ENCODE results near the gene MRPL58. TPM values are rescaled to one million over a fixed set of nuclear protein-coding genes. Genes with fewer than 3 reads are reported as not detected.
"Not testable (repeated sequence)": the region's sequence is repeated elsewhere in the genome, so short reads cannot be mapped to it uniquely, and the experiment has no call there.

Gene MRPL58
- total RNA-seq, 1 donor from 2014 or later = 78.1 TPM

DNA sequence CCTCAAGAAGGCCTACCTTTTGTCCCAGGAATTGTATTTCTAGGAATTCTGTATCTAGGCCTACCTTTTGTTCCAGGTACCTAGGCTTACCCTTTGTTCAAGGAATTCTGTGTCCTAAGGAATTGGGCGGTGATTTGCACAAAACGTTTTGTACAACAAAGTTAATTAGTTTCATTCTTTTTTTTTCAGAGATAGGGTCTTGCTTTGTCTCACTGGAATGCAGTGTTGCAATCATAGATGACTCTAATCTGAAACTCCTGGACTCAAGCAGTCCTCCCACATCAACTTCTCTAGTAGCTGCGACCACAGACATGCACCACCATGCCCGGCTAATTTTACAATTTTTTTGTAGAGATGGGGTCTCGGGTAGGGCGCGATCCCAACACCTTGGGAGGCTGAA, 18.0 kb upstream of the MRPL58 start:
- no peak for DNase-seq (ENCODE audit: low spot score)
- Mint-ChIP-seq H3K27me3 (ENCODE audit: insufficient read depth) (peaks cover 17% of the 10 kb centered on the region), H3K27ac (no peak overlapping the region), H3K4me3 (no peak overlapping the region), H3K9me3 (no peaks in the 10 kb centered on the region), H3K36me3 (ENCODE audit: low read depth) (no peaks in the 10 kb centered on the region), H3K4me1 (ENCODE audit: low read depth) (no peaks in the 10 kb centered on the region)
- intact Hi-C loops (cut with micrococcal nuclease) = no loop called here

DNA sequence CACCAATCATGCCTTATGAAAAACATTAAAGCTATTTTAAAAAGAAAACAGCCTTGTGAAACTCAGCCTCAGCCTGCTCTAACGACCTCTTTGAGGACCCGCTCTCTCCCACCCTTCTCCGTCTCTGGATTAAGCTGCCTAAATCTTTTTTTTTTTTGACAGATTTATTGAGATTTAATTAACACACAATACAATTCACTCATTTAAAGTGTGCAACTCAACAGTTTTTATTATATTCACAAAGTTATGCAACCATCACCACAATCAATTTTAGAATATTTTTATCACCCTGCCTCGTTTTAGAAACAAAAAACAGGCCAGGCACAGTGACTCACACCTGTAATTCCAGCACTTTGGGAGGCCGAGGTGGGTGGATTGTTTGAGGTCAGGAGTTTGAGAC, 16.6 kb upstream of the MRPL58 start:
- H3K27me3 Mint-ChIP-seq (ENCODE audit: insufficient read depth) = peaks cover 17% of the 10 kb centered on the region
- intact Hi-C loops (cut with micrococcal nuclease) = no loop called here

DNA sequence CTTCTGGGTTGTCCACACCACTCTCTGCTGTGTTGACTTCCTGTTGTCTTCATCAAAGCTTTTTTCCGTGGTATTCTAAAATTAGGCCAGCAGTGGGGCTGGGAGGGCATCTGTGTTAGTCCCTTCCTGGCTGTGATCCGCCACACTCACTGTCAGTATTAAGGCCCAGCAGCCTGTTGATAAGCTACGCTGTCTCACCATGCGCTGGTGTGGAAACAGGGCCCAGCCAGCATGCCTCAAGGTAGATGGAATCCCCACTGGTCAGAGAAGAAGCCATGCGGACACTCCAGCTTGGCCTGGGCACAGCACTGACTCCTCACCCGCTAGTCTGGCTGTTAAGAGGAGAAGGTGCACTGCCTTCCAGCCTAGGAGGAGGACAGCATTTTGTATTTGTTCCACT, 13.7 kb upstream of the MRPL58 start:
- H3K9me3 Mint-ChIP-seq = no peaks in the 10 kb centered on the region
- intact Hi-C loops (cut with micrococcal nuclease) = no loop called here
- H3K36me3 Mint-ChIP-seq (ENCODE audit: low read depth) = no peaks in the 10 kb centered on the region
- H3K27me3 Mint-ChIP-seq (ENCODE audit: insufficient read depth) = peaks cover 9% of the 10 kb centered on the region
- no peak for DNase-seq (ENCODE audit: low spot score)
- H3K4me3 Mint-ChIP-seq = no peak overlapping the region
- H3K27ac Mint-ChIP-seq = no peak overlapping the region
- H3K4me1 Mint-ChIP-seq (ENCODE audit: low read depth) = no peaks in the 10 kb centered on the region

More for the DNA sequence above, 16.6 kb upstream of the MRPL58 start:
- Mint-ChIP-seq H3K4me1 (ENCODE audit: low read depth) (no peaks in the 10 kb centered on the region), H3K9me3 (no peaks in the 10 kb centered on the region), H3K27ac (no peak overlapping the region), H3K4me3 (no peak overlapping the region), H3K36me3 (ENCODE audit: low read depth) (no peaks in the 10 kb centered on the region)
- DNase-seq (ENCODE audit: low spot score) = no peak

DNA sequence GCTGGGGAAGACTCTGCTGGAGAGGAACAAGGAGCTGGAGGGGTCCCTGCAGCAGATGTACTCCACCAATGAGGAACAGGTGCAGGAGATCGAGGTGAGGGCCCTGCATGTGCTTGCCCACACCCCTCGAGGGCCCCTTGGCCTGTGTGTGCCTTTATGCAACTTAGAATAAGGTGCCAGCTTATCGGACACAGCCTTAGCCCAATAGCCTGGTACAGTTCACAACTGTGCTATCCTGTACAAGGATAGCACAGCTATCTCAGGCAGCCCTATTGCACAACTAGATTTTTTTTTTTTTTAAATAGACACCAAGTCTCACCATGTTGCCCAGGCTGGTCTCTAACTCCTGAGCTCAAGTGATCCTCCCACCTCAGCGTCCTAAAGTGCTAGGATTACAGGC, 12.9 kb upstream of the MRPL58 start:
- Mint-ChIP-seq H3K9me3 (no peaks in the 10 kb centered on the region), H3K36me3 (ENCODE audit: low read depth) (no peaks in the 10 kb centered on the region), H3K27me3 (ENCODE audit: insufficient read depth) (peaks cover 9% of the 10 kb centered on the region), H3K4me1 (ENCODE audit: low read depth) (no peaks in the 10 kb centered on the region), H3K4me3 (no peak overlapping the region), H3K27ac (no peak overlapping the region)
- intact Hi-C loops (cut with micrococcal nuclease) = no loop called here
- DNase-seq (ENCODE audit: low spot score) = no peak

DNA sequence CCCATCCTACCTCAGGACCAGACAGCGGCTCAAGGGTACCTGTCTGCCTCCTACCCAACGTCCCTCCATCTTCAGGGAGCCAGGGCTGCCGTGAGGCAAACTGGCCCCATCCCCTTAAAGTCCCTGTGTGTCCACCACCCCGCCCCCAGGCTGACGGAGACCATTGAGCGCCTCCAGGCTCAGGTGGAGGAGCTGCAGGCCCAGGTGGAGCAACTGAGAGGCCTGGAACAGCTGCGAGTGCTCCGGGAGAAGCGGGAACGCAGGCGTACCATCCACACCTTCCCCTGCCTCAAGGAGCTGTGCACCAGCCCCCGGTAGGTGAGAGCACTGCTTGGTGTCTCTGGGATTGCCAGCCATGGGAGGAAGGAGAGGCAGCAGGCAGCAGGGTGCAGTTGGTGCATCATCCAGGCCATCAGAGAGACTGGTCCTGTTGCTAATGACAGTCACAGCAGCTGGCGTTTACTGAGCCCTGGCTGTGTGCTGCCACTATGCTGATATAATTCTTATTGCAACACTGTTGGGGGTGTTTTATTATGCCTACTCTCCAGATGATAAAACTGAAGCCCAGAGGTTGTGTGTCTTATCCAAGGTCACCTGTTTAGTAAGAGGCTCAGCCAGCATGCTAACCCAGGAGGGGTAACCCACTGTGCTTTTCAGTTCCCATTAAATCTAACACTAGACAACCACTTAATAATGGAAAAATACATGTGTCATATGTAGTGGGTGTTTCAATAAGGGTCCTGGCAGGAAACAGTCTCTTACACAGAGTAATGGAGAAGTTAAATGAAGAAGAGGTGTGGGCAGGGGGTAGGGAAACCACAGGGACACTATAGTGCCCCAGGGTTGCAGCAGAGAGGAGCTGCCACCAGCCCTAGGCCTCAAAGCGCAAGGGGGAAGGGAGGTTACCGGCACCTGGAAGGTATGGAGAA, 10.3 kb upstream of the MRPL58 start:
- no peak for DNase-seq (ENCODE audit: low spot score)
- H3K9me3 Mint-ChIP-seq = no peaks in the 10 kb centered on the region
- H3K4me3 Mint-ChIP-seq = no peak overlapping the region
- intact Hi-C loops (cut with micrococcal nuclease) = no loop called here
- H3K27me3 Mint-ChIP-seq (ENCODE audit: insufficient read depth) = peaks cover 4% of the 10 kb centered on the region
- H3K27ac Mint-ChIP-seq = no peak overlapping the region
- no peaks in the 10 kb centered on the region for H3K4me1 Mint-ChIP-seq (ENCODE audit: low read depth)
- no peaks in the 10 kb centered on the region for H3K36me3 Mint-ChIP-seq (ENCODE audit: low read depth)

DNA sequence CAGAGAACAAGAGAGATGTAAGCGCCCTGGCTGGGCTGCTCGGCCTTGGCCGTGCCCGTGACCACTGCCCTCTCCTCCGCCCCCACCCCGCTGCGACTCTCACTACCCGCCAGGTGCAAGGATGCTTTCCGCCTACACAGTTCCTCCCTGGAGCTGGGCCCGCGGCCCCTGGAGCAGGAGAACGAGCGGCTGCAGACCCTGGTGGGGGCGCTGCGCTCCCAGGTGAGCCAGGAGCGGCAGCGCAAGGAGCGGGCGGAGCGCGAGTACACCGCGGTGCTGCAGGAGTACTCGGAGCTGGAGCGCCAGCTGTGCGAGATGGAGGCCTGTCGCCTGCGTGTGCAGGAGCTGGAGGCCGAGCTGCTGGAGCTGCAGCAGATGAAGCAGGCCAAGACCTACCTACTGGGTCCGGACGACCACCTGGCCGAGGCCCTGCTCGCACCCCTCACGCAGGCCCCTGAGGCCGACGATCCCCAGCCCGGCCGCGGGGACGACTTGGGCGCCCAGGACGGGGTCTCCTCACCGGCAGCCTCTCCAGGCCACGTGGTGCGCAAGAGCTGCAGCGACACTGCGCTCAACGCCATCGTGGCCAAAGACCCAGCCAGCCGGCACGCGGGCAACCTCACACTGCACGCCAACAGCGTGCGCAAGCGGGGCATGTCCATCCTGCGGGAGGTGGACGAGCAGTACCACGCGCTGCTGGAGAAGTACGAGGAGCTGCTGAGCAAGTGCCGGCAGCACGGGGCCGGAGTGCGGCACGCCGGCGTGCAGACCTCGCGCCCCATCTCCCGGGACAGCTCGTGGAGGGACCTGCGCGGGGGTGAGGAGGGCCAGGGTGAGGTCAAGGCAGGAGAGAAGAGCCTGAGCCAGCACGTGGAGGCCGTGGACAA, 9.2 kb upstream of the MRPL58 start:
- intact Hi-C loops (cut with micrococcal nuclease) = no loop called here
- no peak overlapping the region for H3K4me3 Mint-ChIP-seq
- H3K27ac Mint-ChIP-seq = no peak overlapping the region
- H3K4me1 Mint-ChIP-seq (ENCODE audit: low read depth) = no peaks in the 10 kb centered on the region
- no peak for DNase-seq (ENCODE audit: low spot score)
- no peaks in the 10 kb centered on the region for H3K36me3 Mint-ChIP-seq (ENCODE audit: low read depth)
- H3K27me3 Mint-ChIP-seq (ENCODE audit: insufficient read depth) = no peaks in the 10 kb centered on the region
- H3K9me3 Mint-ChIP-seq = no peaks in the 10 kb centered on the region

DNA sequence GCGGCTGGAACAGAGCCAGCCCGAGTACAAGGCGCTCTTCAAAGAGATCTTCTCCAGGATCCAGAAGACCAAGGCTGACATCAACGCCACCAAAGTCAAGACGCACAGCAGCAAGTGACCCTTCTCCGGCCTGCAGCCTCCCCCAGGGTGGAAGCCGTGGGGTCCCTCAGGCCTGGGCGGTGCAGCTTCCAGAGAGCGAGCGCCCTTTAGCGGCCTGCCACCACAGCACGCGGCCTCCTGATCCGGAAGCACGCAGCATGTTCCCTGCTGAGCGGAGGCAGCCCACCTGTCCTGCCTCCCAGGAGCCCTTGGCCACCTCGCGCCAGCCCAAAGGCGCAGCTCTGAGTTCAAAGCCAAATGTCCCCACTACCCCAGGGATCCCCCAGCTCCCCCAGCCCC, 8.5 kb upstream of the MRPL58 start:
- intact Hi-C loops (cut with micrococcal nuclease) = no loop called here
- Mint-ChIP-seq H3K36me3 (ENCODE audit: low read depth) (no peaks in the 10 kb centered on the region), H3K27me3 (ENCODE audit: insufficient read depth) (no peaks in the 10 kb centered on the region), H3K4me3 (no peak overlapping the region), H3K4me1 (ENCODE audit: low read depth) (no peaks in the 10 kb centered on the region), H3K9me3 (no peaks in the 10 kb centered on the region), H3K27ac (no peak overlapping the region)
- no peak for DNase-seq (ENCODE audit: low spot score)

DNA sequence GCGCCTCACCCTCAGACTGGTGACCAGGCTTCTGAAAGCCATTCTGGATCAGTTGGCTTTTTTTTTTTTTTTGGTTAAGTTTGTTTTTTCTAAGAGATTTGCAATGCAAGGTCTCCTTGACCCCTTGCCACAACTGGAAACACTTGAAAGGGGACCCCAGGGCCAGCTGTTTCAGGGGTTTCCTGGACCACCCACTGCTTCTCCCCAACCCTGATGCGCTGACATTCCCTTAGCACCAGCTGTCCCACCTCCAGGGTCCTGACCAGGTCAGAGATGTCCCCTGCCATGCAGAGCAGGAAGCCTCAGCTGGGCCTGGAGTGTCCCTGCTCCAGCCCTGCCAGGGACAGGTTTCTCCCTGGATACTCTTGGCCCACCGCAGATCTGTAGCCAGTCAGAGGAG, 8.1 kb upstream of the MRPL58 start:
- intact Hi-C loops (cut with micrococcal nuclease) = no loop called here
- no peaks in the 10 kb centered on the region for H3K27me3 Mint-ChIP-seq (ENCODE audit: insufficient read depth)
- H3K4me1 Mint-ChIP-seq (ENCODE audit: low read depth) = no peaks in the 10 kb centered on the region
- no peak overlapping the region for H3K27ac Mint-ChIP-seq
- H3K36me3 Mint-ChIP-seq (ENCODE audit: low read depth) = no peaks in the 10 kb centered on the region
- H3K9me3 Mint-ChIP-seq = no peaks in the 10 kb centered on the region
- H3K4me3 Mint-ChIP-seq = no peak overlapping the region
- no peak for DNase-seq (ENCODE audit: low spot score)

DNA sequence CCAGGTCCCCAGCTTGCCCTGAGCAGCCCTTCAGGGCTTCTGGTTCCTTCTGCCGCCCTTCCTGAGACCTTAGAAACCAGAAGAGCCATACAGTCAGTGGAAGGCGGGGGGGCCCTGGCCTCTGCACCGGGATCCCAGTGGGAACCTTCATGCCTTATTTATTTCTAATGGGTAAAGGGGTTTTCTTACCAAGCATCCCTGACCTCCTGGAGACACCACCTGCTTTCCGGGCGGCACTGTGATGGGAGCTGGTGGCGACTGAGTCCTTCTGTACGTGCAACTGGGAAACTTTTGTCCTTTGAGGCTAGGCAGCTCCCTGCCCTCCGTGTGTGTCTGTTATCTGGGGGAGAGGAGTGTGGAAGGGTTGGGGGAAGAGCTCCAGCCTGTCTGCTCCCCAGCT, 7.2 kb upstream of the MRPL58 start:
- intact Hi-C loops (cut with micrococcal nuclease) = no loop called here
- Mint-ChIP-seq H3K9me3 (no peaks in the 10 kb centered on the region), H3K27me3 (ENCODE audit: insufficient read depth) (no peaks in the 10 kb centered on the region), H3K4me3 (no peak overlapping the region), H3K27ac (no peak overlapping the region), H3K4me1 (ENCODE audit: low read depth) (no peaks in the 10 kb centered on the region), H3K36me3 (ENCODE audit: low read depth) (no peaks in the 10 kb centered on the region)
- DNase-seq (ENCODE audit: low spot score) = no peak

DNA sequence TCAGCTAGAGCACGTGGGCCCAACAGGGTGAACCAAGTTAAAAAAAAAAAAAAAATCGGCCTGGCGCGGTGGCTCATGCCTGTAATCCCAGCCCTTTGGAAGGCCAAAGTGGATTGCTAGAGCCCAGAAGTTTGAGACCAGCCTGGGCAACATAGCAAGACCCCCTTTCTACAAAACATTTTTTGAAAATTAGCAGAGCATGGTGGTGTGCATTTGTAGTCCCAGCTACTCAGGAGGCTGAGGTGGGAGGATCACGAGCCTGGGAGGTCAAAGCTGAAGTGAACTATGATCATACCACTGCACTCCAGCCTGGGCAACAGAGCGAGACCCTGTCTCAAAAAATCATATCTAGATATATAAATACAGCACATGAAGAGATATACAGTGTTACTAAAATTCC, 6.4 kb upstream of the MRPL58 start:
- H3K36me3 Mint-ChIP-seq (ENCODE audit: low read depth); intact Hi-C loops (cut with micrococcal nuclease); H3K27ac Mint-ChIP-seq; H3K4me3 Mint-ChIP-seq; H3K4me1 Mint-ChIP-seq (ENCODE audit: low read depth); H3K27me3 Mint-ChIP-seq (ENCODE audit: insufficient read depth); DNase-seq (ENCODE audit: low spot score); H3K9me3 Mint-ChIP-seq: not testable (repeated sequence)

DNA sequence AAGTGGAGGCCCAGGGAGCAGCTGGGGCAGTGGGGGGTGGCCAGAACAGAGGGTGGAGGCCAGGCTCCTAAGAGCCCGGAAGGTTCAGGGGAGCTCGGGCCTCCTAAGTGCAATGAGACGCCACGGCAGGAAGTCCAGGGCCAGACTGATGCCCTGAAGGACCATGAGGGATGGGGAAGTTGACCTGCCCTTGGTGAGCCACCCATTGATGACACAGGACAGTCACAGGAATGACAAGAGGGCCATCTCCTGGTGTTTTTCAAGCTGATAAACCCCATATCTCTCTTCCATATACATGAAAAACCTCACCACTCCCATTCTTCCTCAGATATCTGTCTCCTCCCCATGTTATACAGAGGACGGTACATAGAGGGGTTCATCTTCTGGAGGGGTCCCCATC, 5.8 kb upstream of the MRPL58 start:
- Mint-ChIP-seq H3K4me1 (ENCODE audit: low read depth) (no peaks in the 10 kb centered on the region), H3K36me3 (ENCODE audit: low read depth) (no peaks in the 10 kb centered on the region), H3K27ac (no peak overlapping the region), H3K4me3 (no peak overlapping the region), H3K9me3 (no peaks in the 10 kb centered on the region), H3K27me3 (ENCODE audit: insufficient read depth) (no peaks in the 10 kb centered on the region)
- no peak for DNase-seq (ENCODE audit: low spot score)
- intact Hi-C loops (cut with micrococcal nuclease) = no loop called here

DNA sequence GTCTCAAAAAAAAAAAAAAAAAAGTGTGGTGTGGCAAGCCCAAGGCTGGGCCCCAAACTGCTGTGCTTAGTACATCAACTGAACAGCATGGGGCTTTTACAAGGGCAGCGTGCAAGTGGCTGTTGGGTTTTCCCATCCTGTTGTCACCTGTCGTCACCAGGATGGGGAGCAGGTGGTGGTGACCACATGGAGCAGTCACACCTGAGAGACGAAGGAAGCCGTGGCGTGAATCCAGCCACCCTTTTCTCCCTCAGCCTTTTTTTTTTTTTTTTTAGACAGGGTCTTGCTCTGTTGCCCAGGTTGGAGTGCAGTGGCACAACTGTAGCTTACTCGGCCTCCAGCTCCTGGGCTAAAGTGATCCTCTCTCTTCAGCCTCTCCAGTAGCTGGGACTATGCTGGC, 4.1 kb upstream of the MRPL58 start:
- intact Hi-C loops (cut with micrococcal nuclease) = no loop called here
- H3K27me3 Mint-ChIP-seq (ENCODE audit: insufficient read depth) = no peaks in the 10 kb centered on the region
- H3K36me3 Mint-ChIP-seq (ENCODE audit: low read depth) = peaks cover 1% of the 10 kb centered on the region
- no peaks in the 10 kb centered on the region for H3K9me3 Mint-ChIP-seq
- H3K4me1 Mint-ChIP-seq (ENCODE audit: low read depth) = peaks cover 9% of the 10 kb centered on the region
- no peak overlapping the region for H3K27ac Mint-ChIP-seq
- H3K4me3 Mint-ChIP-seq = no peak overlapping the region
- DNase-seq (ENCODE audit: low spot score) = no peak

DNA sequence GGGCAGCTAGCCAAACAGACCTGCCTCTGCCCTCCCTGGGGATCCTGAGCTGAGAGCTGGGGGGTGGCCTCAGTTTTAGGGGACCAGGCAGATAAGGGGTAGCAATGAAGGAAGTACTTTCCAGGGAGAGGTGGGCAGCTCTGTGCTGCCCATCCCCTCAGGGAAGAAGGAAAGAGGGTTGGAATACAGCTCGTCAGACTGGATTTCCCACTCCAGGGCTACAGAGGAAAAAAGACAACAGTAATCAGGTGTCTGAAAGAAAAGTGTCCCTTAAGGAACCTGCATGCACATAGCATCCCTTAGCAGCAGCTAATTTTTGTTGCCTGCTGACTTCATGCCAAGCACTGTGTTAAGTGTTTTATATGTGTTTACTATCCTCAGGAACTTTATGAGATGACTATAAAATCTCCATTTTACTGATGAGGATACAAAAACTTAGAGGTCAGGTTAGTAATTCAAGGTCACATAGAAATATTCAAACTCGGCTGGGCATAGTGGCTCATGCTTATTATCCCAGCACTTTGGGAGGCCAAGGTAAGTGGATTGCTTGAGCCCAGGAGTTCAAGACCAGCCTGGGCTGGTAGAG, 3.2 kb upstream of the MRPL58 start:
- H3K27ac Mint-ChIP-seq = no peak overlapping the region
- intact Hi-C loops (cut with micrococcal nuclease) = no loop called here
- no peaks in the 10 kb centered on the region for H3K9me3 Mint-ChIP-seq
- no peak for DNase-seq (ENCODE audit: low spot score)
- peaks cover 17% of the 10 kb centered on the region for H3K4me1 Mint-ChIP-seq (ENCODE audit: low read depth)
- H3K36me3 Mint-ChIP-seq (ENCODE audit: low read depth) = peaks cover 7% of the 10 kb centered on the region
- H3K4me3 Mint-ChIP-seq = no peak overlapping the region
- no peaks in the 10 kb centered on the region for H3K27me3 Mint-ChIP-seq (ENCODE audit: insufficient read depth)

Data from activated T-helper 1 cell treated with anti-CD3 and anti-CD28 coated beads, Interleukin-12 subunit alpha, Interleukin-12 subunit beta, Interleukin-2, Interleukin-4 antibody, amounts not matched to agents 30 ng/mL and 10 ng/mL and 1 ng/mL, durations not matched to agents 14 hours and 24 hours and 36 hours (primary cell).